T-helper 17 cell (primary cell): ENCODE measurements around the gene ASAP2. TPM values are rescaled to one million over a fixed set of nuclear protein-coding genes. Genes with fewer than 3 reads are reported as not detected.

Experiments used
- ATAC-seq: fragments of 150-1000 bp; cut with Tn5 transposase; 2 replicates; pipeline ENCODE4 v1.10.0; 2021; ENCODE audit warnings: mild to moderate bottlenecking, moderate library complexity
- DNase-seq, 3 donors: peaks; one replicate each; pipeline versions ENCODE4 v3.0.0 to v3.0.0-alpha.2; 2020 to 2021
- H3K9me3 ChIP-seq: one replicate; pipeline ENCODE4 v1.7.0; 2013; ENCODE audit warnings: low read length, mild to moderate bottlenecking; ENCODE audit not compliant: control insufficient read depth, poor library complexity, severe bottlenecking
- H3K27ac Mint-ChIP-seq: one replicate; pipeline ENCODE4 v1.8.0; 2022; ENCODE audit warnings: mild to moderate bottlenecking, moderate library complexity, mixed read lengths
- H3K27me3 Mint-ChIP-seq: one replicate; pipeline ENCODE4 v1.8.0; 2022; ENCODE audit warnings: mixed read lengths
- H3K36me3 Mint-ChIP-seq: one replicate; pipeline ENCODE4 v1.8.0; 2022; ENCODE audit warnings: low read depth, mixed read lengths
- H3K4me1 Mint-ChIP-seq: one replicate; pipeline ENCODE4 v1.8.0; 2022; ENCODE audit warnings: mild to moderate bottlenecking, mixed read lengths
- H3K4me3 Mint-ChIP-seq: one replicate; pipeline ENCODE4 v1.8.0; 2022; ENCODE audit warnings: mild to moderate bottlenecking, moderate library complexity, mixed read lengths
- total RNA-seq, 4 donors: library from RNA in 2 of 4; stranded (reverse) in 2 of 4; gene quantifications; one replicate each; pipeline ENCODE4 v1.2.3 and lab custom pipeline; 2022 to 2026

The ASAP2 gene
- total RNA-seq, 2 donors from 2014 or later = 0.75 to 14.8 TPM

DNA sequence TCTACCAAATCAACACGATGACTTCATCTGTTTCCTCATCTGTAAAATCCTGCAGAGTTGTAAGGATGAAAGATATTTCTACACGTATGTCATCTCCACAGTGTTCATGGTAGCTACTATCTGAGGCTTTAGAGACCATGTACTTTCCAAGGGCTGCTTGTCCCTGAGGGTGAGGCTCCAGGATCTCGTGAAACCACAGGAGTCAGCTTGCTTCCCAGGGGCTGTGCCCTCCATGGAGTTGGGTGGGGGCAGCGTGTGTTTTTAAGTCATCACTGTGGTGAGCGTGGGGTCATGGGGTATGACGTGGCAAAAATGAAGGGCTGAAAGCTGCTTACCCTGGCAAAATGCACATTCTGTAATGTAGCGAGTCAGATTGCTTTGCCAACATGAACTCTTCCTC lies 81.6 kb downstream of the ASAP2 start:
- H3K36me3 Mint-ChIP-seq = no peaks in the 10 kb centered on the region
- no peaks in the 10 kb centered on the region for H3K4me1 Mint-ChIP-seq
- no peak for ATAC-seq
- peaks cover 61% of the 10 kb centered on the region for H3K27me3 Mint-ChIP-seq
- no peak for DNase-seq
- H3K9me3 ChIP-seq = no peaks in the 10 kb centered on the region
- no peak overlapping the region for H3K4me3 Mint-ChIP-seq
- no peak overlapping the region for H3K27ac Mint-ChIP-seq

GRCh38 chr2:9288681-9289338 lies 82.2 kb downstream of the ASAP2 start:
- ATAC-seq (no peak), DNase-seq (no peak)
- H3K9me3 ChIP-seq = no peaks in the 10 kb centered on the region
- Mint-ChIP-seq H3K36me3 (no peaks in the 10 kb centered on the region), H3K27me3 (peaks cover 60% of the 10 kb centered on the region), H3K4me1 (no peaks in the 10 kb centered on the region), H3K27ac (no peak overlapping the region), H3K4me3 (no peak overlapping the region)

DNA sequence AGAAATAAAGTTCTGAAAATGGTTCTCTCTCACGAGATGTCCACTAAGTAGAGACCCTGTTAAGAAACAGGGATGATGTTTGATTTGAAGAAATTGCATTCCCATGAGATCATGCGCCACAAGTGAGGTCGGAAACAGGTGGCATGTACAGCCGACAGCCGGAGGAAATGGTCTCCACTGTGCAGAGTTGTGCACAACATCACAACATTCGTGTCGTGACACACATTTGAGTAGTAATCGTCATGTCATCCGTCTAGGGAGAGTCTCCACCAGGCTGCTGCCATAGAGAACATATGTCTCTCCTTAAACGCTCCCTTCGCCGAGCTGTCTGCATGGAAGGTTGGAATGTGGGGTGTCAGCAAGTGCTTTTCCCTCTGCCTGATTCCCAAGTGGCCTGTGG lies 84.7 kb downstream of the ASAP2 start:
- Mint-ChIP-seq H3K4me3 (no peak overlapping the region), H3K27me3 (peaks cover 65% of the 10 kb centered on the region), H3K4me1 (no peaks in the 10 kb centered on the region), H3K27ac (no peak overlapping the region), H3K36me3 (no peaks in the 10 kb centered on the region)
- no peak for ATAC-seq
- no peak for DNase-seq
- no peaks in the 10 kb centered on the region for H3K9me3 ChIP-seq

- peaks cover 69% of the 10 kb centered on the region for H3K27me3 Mint-ChIP-seq
- no peak overlapping the region for H3K27ac Mint-ChIP-seq
- H3K4me3 Mint-ChIP-seq = no peak overlapping the region
- no peak for DNase-seq
- H3K4me1 Mint-ChIP-seq = peaks cover 2% of the 10 kb centered on the region
- H3K36me3 Mint-ChIP-seq = no peaks in the 10 kb centered on the region
- ATAC-seq = no peak
- H3K9me3 ChIP-seq = no peaks in the 10 kb centered on the region
Measured at GRCh38 chr2:9291866-9292265, 85.3 kb downstream of the ASAP2 start.

DNA sequence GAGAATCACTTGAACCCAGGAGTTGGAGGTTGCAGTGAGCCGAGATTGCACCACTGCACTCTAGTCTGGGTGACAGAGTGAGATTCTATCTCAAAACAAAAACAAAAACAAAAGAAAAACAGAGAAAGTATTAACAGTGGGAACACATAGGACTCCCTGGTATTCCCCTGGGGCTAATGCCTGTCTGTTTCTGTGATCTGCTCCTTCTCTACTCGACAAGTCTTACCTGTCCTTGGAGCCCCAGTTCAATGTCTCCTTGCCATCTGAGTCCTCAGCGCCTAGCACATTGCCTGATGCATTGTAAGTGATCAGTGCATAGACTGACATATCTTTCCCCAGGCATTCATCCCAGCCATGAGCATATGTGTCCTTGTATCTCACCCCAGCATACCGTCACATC lies 85.8 kb downstream of the ASAP2 start:
- no peak overlapping the region for H3K4me3 Mint-ChIP-seq
- no peaks in the 10 kb centered on the region for H3K9me3 ChIP-seq
- peaks cover 67% of the 10 kb centered on the region for H3K27me3 Mint-ChIP-seq
- peaks cover 3% of the 10 kb centered on the region for H3K4me1 Mint-ChIP-seq
- no peak overlapping the region for H3K27ac Mint-ChIP-seq
- ATAC-seq (no peak), DNase-seq (no peak)
- no peaks in the 10 kb centered on the region for H3K36me3 Mint-ChIP-seq

DNA sequence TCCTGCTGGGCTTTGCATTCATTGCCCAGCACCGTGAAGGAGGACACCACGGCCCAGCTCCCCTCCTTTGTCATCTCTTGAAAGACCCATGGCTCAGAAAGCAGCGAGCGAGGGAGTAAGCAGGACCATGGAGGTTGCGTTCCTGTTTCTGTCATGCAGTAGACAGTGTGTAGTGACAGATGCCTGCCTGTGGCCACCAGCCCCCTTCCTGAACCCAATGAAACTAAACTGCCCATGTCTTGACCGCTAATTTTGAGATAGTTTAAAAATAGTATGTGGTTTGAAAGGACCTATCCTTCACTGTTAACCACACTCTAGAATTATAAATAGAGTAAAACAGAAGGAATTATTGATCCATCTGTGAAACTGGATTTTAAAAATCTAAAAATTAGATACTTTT lies 88.2 kb downstream of the ASAP2 start:
- no peaks in the 10 kb centered on the region for H3K9me3 ChIP-seq
- Mint-ChIP-seq H3K27ac (no peak overlapping the region), H3K4me1 (peaks cover 3% of the 10 kb centered on the region), H3K36me3 (no peaks in the 10 kb centered on the region), H3K4me3 (no peak overlapping the region), H3K27me3 (peaks cover 63% of the 10 kb centered on the region)
- no peak for DNase-seq
- ATAC-seq = no peak

DNA sequence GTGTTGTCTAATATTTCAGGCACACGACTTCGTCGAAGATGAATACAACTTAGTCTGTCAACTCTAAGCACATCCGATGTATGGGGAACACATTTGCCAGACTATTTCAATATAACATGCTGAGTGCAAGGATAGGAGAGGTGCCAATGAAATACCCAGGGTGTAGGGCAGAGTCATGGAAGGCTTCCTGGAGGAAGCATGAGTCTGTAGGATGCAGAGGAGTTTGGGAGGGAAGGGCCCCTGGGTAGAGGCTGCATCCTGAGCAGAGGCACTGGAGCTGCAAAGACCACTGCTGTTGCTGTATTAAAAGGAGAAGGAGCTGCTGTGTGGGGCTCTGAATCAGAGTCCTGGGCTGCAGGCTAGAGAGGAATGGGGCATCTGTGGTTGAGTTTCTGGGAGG lies 89.9 kb downstream of the ASAP2 start:
- Mint-ChIP-seq H3K27me3 (peaks cover 54% of the 10 kb centered on the region), H3K36me3 (no peaks in the 10 kb centered on the region), H3K27ac (peak overlapping the region; percentile 70), H3K4me3 (no peak overlapping the region), H3K4me1 (peaks cover 3% of the 10 kb centered on the region)
- no peak for DNase-seq
- no peak for ATAC-seq
- no peaks in the 10 kb centered on the region for H3K9me3 ChIP-seq

- Mint-ChIP-seq H3K36me3 (no peaks in the 10 kb centered on the region), H3K4me3 (no peak overlapping the region), H3K27me3 (peaks cover 48% of the 10 kb centered on the region), H3K27ac (no peak overlapping the region), H3K4me1 (peaks cover 3% of the 10 kb centered on the region)
- ATAC-seq (no peak), DNase-seq (no peak)
- H3K9me3 ChIP-seq = no peaks in the 10 kb centered on the region
Measured at GRCh38 chr2:9297156-9297555, 90.5 kb downstream of the ASAP2 start.

GRCh38 chr2:9297807-9298206 lies 91.2 kb downstream of the ASAP2 start:
- H3K36me3 Mint-ChIP-seq = no peaks in the 10 kb centered on the region
- H3K4me3 Mint-ChIP-seq = no peak overlapping the region
- no peak overlapping the region for H3K27ac Mint-ChIP-seq
- DNase-seq (no peak), ATAC-seq (no peak)
- H3K9me3 ChIP-seq = no peaks in the 10 kb centered on the region
- peaks cover 3% of the 10 kb centered on the region for H3K4me1 Mint-ChIP-seq
- peaks cover 42% of the 10 kb centered on the region for H3K27me3 Mint-ChIP-seq

DNA sequence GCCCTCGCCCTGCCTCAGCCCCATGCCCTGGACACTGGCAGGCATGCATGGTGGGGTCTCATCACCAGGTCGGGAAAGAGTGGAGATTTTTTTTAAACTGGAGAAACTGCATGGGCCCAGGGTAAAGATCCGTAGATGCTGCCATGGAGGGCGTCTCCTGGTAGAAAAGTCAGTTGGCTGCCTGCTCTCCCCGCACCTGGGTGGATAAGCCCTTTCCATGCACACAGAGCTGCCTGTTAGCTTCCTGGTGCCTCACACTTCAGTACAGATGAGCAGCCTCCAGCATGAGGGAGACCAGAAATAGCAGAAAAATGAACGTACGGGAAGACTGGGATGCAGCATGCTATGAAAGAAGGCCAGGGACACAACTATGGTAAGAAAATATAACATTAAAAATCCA lies 92.0 kb downstream of the ASAP2 start:
- peaks cover 3% of the 10 kb centered on the region for H3K4me1 Mint-ChIP-seq
- no peak overlapping the region for H3K27ac Mint-ChIP-seq
- H3K4me3 Mint-ChIP-seq = no peak overlapping the region
- ATAC-seq (no peak), DNase-seq (no peak)
- H3K9me3 ChIP-seq = no peaks in the 10 kb centered on the region
- H3K36me3 Mint-ChIP-seq = no peaks in the 10 kb centered on the region
- H3K27me3 Mint-ChIP-seq = peaks cover 41% of the 10 kb centered on the region

GRCh38 chr2:9299161-9300100 lies 92.8 kb downstream of the ASAP2 start:
- Mint-ChIP-seq H3K36me3 (no peaks in the 10 kb centered on the region), H3K4me1 (peaks cover 3% of the 10 kb centered on the region), H3K4me3 (no peak overlapping the region), H3K27ac (no peak overlapping the region), H3K27me3 (peaks cover 46% of the 10 kb centered on the region)
- no peak for DNase-seq
- H3K9me3 ChIP-seq = no peaks in the 10 kb centered on the region
- ATAC-seq = no peak

DNA sequence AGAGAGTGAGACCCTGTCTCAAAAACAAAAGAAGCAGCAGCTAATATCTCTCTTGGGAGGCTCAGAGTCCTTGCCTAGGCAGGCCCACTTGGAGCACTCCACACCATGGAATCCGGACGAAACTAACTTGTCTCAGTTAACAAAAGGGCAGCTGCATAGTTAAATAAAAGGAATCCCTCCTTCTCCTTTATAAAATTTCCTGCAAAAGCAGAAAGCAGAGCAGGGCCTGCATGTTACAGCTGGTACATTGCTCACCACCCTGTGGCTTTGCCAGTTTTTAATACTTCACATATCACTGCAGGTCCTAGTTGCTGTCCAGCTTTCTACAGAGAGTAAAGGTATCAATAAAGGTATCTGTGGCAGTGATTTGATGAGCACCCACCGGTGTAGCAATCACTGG lies 93.6 kb downstream of the ASAP2 start:
- peaks cover 3% of the 10 kb centered on the region for H3K4me1 Mint-ChIP-seq
- DNase-seq (no peak), ATAC-seq (no peak)
- no peak overlapping the region for H3K4me3 Mint-ChIP-seq
- no peak overlapping the region for H3K27ac Mint-ChIP-seq
- no peaks in the 10 kb centered on the region for H3K9me3 ChIP-seq
- peaks cover 43% of the 10 kb centered on the region for H3K27me3 Mint-ChIP-seq
- no peaks in the 10 kb centered on the region for H3K36me3 Mint-ChIP-seq

DNA sequence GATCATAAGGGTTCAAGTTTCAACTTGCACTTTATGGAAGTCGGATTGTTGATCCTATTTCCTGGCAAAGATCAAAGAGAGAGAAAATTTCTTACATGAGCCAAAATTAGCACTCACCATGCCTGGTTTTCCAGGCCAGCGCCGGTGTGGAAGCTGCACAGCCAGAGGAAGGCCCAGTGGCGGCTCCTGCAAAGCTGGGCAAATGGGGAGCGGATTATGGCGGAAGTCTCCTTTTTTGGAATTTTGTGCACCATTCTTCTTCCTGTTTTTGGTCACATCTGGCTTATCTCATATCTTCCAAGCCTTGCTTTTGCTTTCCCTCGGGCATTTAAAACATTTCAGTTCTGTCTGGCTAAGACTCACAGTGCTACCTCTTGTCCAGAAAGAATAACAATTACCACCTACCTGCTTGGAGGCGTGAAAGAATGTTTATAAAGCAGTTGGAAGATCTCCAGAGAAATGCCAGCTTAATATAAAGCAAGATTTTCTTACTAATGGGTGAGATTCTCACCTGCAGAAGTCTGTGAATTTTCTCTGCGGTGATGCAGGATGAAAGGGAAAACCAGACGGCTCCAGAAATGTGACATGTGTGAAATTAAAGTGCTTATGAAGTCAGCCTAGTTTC lies 94.3 kb downstream of the ASAP2 start:
- Mint-ChIP-seq H3K4me1 (peaks cover 6% of the 10 kb centered on the region), H3K27ac (no peak overlapping the region), H3K36me3 (no peaks in the 10 kb centered on the region), H3K27me3 (peaks cover 36% of the 10 kb centered on the region), H3K4me3 (no peak overlapping the region)
- H3K9me3 ChIP-seq = no peaks in the 10 kb centered on the region
- no peak for ATAC-seq
- DNase-seq = no peak
